ENCODE results near the gene UMODL1. TPM values are rescaled to one million over a fixed set of nuclear protein-coding genes. Genes with fewer than 3 reads are reported as not detected.

The UMODL1 gene
- total RNA-seq, 2 experiments from 2014 or later, result 0.42 to 0.49 TPM

DNA sequence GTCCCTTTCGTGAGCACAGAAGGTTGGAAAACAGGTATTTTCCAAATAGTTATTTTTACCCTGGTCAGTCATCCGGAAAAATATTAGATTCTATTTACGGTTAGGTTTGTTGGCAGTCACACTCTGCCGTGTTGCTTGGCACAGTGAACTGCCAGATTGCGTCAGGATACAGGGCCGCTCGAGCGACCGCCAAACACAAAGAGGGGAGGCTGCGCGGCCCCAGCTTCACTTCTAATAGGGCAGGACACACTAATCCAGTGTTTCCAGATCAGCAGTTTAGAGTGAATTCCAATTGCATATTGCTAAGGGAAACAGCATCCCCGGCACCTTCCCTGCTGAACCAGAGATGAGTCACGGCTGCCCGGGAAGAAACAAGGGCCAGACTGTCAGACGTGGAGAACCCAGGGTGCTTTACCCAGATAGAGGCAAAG is 22.9 kb downstream of the UMODL1 start:
- DNase-seq (no peak), ATAC-seq (ENCODE audit: poor library complexity) (no peak)
- H3K36me3 ChIP-seq (ENCODE audit: insufficient read depth, low read length), result no peaks in the 10 kb centered on the region
- peaks cover 6% of the 10 kb centered on the region for H3K4me1 ChIP-seq (ENCODE audit: insufficient read depth, low read length)
- H3K36me3 Mint-ChIP-seq (ENCODE audit: low read depth), result no peaks in the 10 kb centered on the region
- H3K27ac Mint-ChIP-seq, result no peak overlapping the region
- intact Hi-C loops (cut with DNase I, micrococcal nuclease), result no loop called here
- H3K9me3 ChIP-seq (ENCODE audit: control insufficient read depth in 1 of 2, insufficient read depth in 1 of 2, low read length in 2 of 2), result peaks cover 0 to 13% of the 10 kb centered on the region in 2 experiments
- H3K9me3 Mint-ChIP-seq, result no peaks in the 10 kb centered on the region
- H3K4me3 ChIP-seq (ENCODE audit: low read length), result no peak overlapping the region
- no peak overlapping the region for H3K27ac ChIP-seq (ENCODE audit: low read depth in 1 of 2, low read length in 2 of 2)
- no peaks in the 10 kb centered on the region for H3K27me3 ChIP-seq (ENCODE audit: control insufficient read depth in 1 of 2, insufficient read depth in 2 of 2, low read length in 2 of 2)
- ChIA-PET POLR2A (no interaction called here), CTCF (no interaction called here)
- H3K4me3 Mint-ChIP-seq, result no peak overlapping the region
- no peaks in the 10 kb centered on the region for H3K27me3 Mint-ChIP-seq
- H3K4me1 Mint-ChIP-seq (ENCODE audit: low read depth), result peaks cover 16% of the 10 kb centered on the region
- no peak for TF ChIP-seq CTCF (IDR thresholded peaks at IDR 0.05)

- Mint-ChIP-seq H3K27ac (no peak overlapping the region), H3K4me3 (no peak overlapping the region), H3K36me3 (ENCODE audit: low read depth) (no peaks in the 10 kb centered on the region), H3K9me3 (no peaks in the 10 kb centered on the region), H3K4me1 (ENCODE audit: low read depth) (peaks cover 8% of the 10 kb centered on the region), H3K27me3 (no peaks in the 10 kb centered on the region)
- Histone ChIP-seq H3K4me1 (ENCODE audit: insufficient read depth, low read length) (no peaks in the 10 kb centered on the region), H3K4me3 (ENCODE audit: low read length) (no peak overlapping the region), H3K27me3 (ENCODE audit: control insufficient read depth in 1 of 2, insufficient read depth in 2 of 2, low read length in 2 of 2) (no peaks in the 10 kb centered on the region), H3K36me3 (ENCODE audit: insufficient read depth, low read length) (no peaks in the 10 kb centered on the region), H3K27ac (ENCODE audit: low read depth in 1 of 2, low read length in 2 of 2) (no peak overlapping the region), H3K9me3 (ENCODE audit: control insufficient read depth in 1 of 2, insufficient read depth in 1 of 2, low read length in 2 of 2) (peaks cover 0 to 13% of the 10 kb centered on the region in 2 experiments)
- intact Hi-C loops (cut with DNase I, micrococcal nuclease), result no loop called here
- ChIA-PET CTCF (interaction anchor here (1.0 kb wide), 1 partner anchor 14 kb away, joined by 3 read pairs; no protein-coding TSS in a partner anchor), POLR2A (interaction anchor here (1.2 kb wide), 1 partner anchor 13 kb away, joined by 3 read pairs; no protein-coding TSS in a partner anchor)
- no peak for TF ChIP-seq CTCF (IDR thresholded peaks at IDR 0.05)
- DNase-seq (no peak), ATAC-seq (ENCODE audit: poor library complexity) (no peak)
Observed at GRCh38 chr21:42094811-42095210, 23.7 kb downstream of the UMODL1 start.

- Mint-ChIP-seq H3K4me1 (ENCODE audit: low read depth) (peaks cover under 1% of the 10 kb centered on the region), H3K27me3 (no peaks in the 10 kb centered on the region)
- no peak for ATAC-seq (ENCODE audit: poor library complexity)
Observed at GRCh38 chr21:42095581-42095980, 24.5 kb downstream of the UMODL1 start.

More at GRCh38 chr21:42095581-42095980, 24.5 kb downstream of the UMODL1 start:
- H3K36me3 Mint-ChIP-seq (ENCODE audit: low read depth), result no peaks in the 10 kb centered on the region
- no peak overlapping the region for H3K4me3 ChIP-seq (ENCODE audit: low read length)
- no peaks in the 10 kb centered on the region for H3K36me3 ChIP-seq (ENCODE audit: insufficient read depth, low read length)
- peaks cover 0 to 13% of the 10 kb centered on the region in 2 experiments for H3K9me3 ChIP-seq (ENCODE audit: control insufficient read depth in 1 of 2, insufficient read depth in 1 of 2, low read length in 2 of 2)
- DNase-seq, result no peak
- H3K27ac Mint-ChIP-seq, result no peak overlapping the region
- POLR2A ChIA-PET, result interaction anchor here (1.2 kb wide), 1 partner anchor 12 kb away, joined by 3 read pairs; no protein-coding TSS in a partner anchor
- no peak overlapping the region for H3K4me3 Mint-ChIP-seq
- intact Hi-C loops (cut with DNase I, micrococcal nuclease), result no loop called here
- no peak overlapping the region for H3K27ac ChIP-seq (ENCODE audit: low read depth in 1 of 2, low read length in 2 of 2)
- H3K9me3 Mint-ChIP-seq, result no peaks in the 10 kb centered on the region
- H3K27me3 ChIP-seq (ENCODE audit: control insufficient read depth in 1 of 2, insufficient read depth in 2 of 2, low read length in 2 of 2), result no peaks in the 10 kb centered on the region
- H3K4me1 ChIP-seq (ENCODE audit: insufficient read depth, low read length), result no peaks in the 10 kb centered on the region
- TF ChIP-seq CTCF (IDR thresholded peaks at IDR 0.05), result no peak
- CTCF ChIA-PET, result interaction anchor here (1.0 kb wide), 1 partner anchor 13 kb away, joined by 3 read pairs; no protein-coding TSS in a partner anchor

All from CD4-positive, alpha-beta T cell (primary cell).